ENCODE measurements around the gene TNRC6C.

DNA sequence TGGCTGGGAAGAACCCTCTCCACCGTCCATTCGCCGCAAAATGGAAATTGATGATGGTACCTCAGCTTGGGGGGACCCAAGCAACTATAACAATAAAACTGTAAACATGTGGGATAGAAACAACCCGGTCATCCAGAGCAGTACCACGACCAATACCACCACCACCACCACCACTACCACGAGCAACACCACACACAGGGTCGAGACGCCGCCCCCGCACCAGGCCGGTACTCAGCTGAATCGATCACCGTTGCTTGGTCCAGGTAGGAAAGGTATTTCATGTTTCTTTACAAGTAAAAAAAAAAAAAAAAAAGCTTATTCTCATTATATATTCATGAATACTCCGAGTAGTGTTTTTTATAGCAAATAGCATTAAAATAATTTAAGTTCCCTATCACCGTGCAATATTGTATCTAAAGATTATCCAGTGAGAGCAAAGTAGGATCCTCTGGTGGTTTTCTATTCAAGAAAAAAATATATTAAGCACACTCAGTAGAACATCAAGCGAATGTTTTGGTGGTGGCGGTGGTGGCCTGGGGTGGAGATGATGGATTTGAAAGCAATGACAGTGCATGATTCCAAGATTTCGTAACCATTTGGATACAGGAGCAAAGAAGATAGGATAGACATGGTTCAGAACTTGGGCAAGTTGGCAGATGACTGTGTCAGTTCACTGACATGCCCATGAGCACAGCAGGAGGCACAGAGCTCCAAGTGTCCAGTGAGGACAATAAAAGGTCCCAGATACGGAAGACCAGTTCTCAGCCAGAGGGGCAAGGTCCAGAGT, 92.9 kb downstream of the TNRC6C start:
- TF ChIP-seq GATA3 (IDR thresholded peaks at IDR 0.05; ENCODE audit: low read depth, low read length): no peak
- no peak for TF ChIP-seq GATA2 (IDR thresholded peaks at IDR 0.05; ENCODE audit: low read depth, low read length)

Data from SH-SY5Y (cell line).